ENCODE measurements around the gene MSANTD7.

The MSANTD7 gene

GRCh38 chr10:14880229-14880628 is 42.1 kb downstream of the MSANTD7 start:
- no peak for DNase-seq

- DNase-seq: no peak
Measured at GRCh38 chr10:14884082-14884481, 46.0 kb downstream of the MSANTD7 start.
